ENCODE results near the gene PAPPA.

PAPPA gene

DNA sequence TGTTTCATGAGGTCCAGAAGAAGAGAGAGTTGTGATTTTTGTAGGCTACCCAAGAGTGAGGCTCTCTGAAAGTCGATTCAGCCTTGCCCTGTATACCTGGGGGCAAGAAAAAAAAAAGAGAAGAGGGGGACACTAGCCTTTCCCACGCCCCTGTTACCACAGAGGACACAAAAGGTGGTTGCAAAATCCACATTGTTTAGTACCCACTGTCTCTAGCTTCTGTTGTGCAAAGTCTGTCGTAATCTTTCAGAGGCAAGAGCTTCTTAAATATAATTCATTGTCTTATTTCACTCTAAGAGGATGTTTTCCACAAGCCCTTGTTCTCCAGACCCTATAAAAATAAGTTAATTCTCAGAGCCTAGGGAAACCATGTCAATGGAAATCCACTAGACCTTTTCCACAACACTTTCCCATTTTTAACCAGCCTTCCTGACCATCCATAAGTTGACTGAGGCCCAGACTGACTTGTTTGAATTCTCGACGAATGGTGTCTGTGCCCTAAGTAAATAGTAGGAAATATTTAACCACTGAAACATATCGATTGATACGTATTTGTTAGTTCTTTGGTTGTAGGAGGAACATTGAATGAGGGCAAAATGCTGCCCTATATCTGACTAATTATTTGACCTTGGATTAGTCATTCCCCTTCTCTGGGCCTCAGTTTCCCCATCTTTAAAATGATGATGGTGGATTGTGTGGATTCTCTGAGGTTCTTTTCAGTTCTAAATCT, 182.7 kb downstream of the PAPPA start:
- DNase-seq (ENCODE audit: low read depth, low spot score), result no peak
- H3K27ac ChIP-seq, result no peak overlapping the region

- no peak overlapping the region for H3K27ac ChIP-seq
- no peak for DNase-seq (ENCODE audit: low read depth, low spot score)
These were observed 183.4 kb downstream of the PAPPA start for GRCh38 chr9:116337015-116337414.

GRCh38 chr9:116340270-116340669, 186.7 kb downstream of the PAPPA start:
- no peak overlapping the region for H3K27ac ChIP-seq
- no peak for DNase-seq (ENCODE audit: low read depth, low spot score)

DNA sequence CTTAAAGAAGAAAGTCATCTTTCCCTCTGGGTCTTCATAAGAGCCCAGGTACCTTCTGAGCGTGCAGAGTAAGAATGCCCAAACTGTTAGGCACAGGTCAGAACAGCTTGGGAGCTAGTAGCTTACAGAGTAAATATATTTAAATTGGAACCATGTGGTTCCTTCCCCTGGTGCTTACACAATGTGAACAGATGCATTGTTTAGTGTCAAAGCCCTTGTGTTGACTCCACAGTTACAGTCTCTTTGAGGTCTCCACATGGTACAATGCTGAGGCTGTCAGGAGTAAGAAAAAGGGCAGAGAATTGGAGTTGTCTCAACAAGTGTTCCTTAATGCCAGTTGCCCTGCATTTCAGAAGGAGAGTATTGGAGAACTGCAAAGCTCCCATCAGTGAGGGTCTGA, 188.5 kb downstream of the PAPPA start:
- DNase-seq (ENCODE audit: low read depth, low spot score), result no peak
- H3K27ac ChIP-seq, result no peak overlapping the region

DNA sequence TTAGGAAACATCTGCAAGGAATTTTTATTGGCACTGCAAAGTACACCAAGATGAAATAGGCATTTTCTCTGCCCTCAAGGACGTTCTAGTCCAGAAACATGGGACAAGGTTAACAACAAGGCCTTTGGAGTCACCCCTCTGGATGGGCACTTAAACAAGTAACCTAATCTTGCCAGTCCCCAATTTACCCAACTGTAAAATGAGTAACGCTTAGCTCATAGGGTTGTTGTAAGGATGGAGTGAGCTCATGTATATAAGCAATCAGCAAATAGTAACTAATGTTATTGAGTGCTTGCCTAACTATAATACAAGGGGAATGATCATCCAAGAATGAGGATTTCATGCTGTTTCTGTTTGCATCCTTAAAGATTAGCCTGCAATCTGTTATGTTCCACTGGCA, 189.3 kb downstream of the PAPPA start:
- DNase-seq (ENCODE audit: low read depth, low spot score), result no peak
- H3K27ac ChIP-seq, result no peak overlapping the region

- no peak overlapping the region for H3K27ac ChIP-seq
These were observed 190.8 kb downstream of the PAPPA start for GRCh38 chr9:116344416-116344815.

GRCh38 chr9:116345393-116345792, 191.8 kb downstream of the PAPPA start:
- H3K27ac ChIP-seq, result no peak overlapping the region

More at GRCh38 chr9:116344416-116344815, 190.8 kb downstream of the PAPPA start:
- no peak for DNase-seq (ENCODE audit: low read depth, low spot score)

DNA sequence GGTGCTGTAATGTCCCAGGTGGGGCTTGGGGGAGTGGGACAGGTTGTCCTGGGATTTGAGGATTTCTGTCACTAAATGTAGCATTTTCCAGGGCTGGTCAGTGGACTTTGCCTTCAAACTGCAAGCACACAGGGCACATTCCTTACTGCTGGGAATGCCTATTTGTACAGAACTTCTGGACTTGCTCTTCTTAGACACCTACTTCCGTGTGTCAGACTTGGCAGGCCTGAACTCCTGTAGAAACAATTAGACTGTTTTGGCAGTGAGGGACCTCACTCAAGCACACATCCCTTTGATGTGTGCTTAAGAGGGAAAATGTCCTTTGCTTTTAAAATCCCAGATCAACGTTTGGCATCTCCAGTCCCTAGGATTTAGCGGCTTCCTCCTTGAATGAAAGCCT, 192.2 kb downstream of the PAPPA start:
- H3K27ac ChIP-seq, result no peak overlapping the region
- no peak for DNase-seq (ENCODE audit: low read depth, low spot score)

More at GRCh38 chr9:116345393-116345792, 191.8 kb downstream of the PAPPA start:
- DNase-seq (ENCODE audit: low read depth, low spot score), result no peak

DNA sequence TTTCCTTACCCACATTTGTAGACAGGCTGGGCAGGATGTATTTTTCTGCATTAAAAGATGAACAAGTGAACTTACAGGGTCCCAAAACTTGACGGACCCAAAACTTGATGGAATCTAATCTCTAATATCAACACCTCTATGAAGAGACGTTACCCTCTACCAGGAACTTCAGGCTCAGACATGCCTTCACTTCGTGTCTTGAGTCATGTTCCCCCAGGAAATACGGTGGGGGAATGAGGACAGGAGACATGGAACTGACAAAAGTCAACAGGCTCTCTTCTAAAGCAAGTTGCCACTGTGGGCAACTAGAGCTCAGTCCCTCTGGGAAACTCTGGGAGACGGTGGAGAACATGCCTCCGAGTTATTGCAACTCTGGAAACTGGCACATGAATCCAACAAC, 196.1 kb downstream of the PAPPA start:
- no peak for DNase-seq (ENCODE audit: low read depth, low spot score)
- no peak overlapping the region for H3K27ac ChIP-seq

DNA sequence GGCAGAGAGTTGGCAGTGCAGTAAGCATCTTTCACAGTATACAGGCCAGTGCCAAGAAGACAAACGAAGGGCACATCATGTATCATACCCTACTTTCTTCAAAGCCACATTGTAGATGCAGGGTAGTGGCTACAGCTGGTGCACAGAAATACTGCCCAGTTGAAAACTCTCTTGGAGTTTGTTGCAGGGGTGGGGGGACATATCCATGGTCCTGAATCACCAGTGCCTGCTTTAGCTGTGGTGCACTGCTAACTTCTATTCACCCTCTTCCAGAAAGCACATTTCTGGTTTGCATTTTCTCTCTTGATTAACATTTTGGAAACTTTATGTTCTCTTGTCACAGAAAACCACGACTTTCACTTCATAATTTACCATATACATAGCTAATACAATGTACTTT, 196.6 kb downstream of the PAPPA start:
- no peak overlapping the region for H3K27ac ChIP-seq
- DNase-seq (ENCODE audit: low read depth, low spot score), result no peak

DNA sequence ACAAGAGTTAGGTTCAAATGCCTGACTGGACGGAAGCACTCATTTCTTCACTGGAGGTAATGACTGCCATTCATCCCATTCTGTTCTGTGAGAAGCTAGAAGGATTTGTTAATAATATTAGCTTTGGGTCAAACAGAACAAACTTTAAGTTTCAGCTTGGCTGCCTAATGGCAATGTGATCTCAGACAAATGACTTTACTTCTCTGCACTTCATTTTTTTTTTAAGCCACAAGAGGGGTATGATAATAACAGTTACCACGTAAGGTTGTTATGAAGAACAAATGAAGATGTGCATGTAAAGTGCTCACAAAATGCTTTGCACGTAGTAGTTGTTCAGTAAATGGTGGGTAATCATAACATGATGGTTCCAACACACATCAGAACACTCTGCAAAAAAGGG, 199.4 kb downstream of the PAPPA start:
- no peak for DNase-seq (ENCODE audit: low read depth, low spot score)
- no peak overlapping the region for H3K27ac ChIP-seq

GRCh38 chr9:116355153-116355921, 201.7 kb downstream of the PAPPA start:
- peak; percentile 43 for DNase-seq (ENCODE audit: low read depth, low spot score)
- H3K27ac ChIP-seq, result no peak overlapping the region

DNA sequence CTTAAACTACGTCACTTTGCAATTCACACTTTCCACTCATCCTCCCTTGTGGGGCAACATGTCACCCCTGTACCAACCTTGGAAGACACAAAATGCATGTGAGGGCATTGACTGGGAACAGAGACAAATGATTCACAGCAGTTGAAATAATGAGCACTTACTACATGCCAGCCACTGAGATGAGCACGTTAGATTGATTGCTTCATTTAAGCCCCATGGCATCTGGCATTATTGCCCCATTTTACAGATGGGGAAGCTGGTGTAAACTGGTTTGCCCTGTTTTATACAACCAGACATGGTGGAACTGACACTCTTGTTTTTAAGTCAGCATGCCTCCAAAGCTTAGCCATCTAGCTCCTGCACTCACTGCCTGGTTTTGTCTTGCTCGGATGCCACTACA, 204.7 kb downstream of the PAPPA start:
- H3K27ac ChIP-seq, result no peak overlapping the region
- no peak for DNase-seq (ENCODE audit: low read depth, low spot score)

- no peak overlapping the region for H3K27ac ChIP-seq
- no peak for DNase-seq (ENCODE audit: low read depth, low spot score)
These were observed 206.4 kb downstream of the PAPPA start for GRCh38 chr9:116360016-116360415.

DNA sequence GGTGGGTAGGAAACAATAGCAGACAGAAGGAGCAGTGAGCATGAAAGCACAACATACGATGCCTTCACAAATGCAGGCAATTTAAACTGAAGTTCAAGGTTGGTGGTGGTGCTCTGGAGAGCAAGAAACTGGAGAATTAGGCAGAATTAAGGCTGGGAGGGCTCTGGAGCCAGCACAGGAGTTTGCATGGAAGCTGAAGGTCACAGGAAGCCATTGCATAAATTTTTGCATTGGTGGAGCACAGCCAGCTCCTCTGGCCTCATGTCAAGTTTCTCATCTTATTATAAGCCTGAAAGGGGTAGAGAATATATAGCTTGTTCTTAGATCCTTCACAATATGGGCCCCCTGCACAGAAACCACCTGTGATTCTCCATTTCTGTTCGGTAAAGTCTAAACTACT, 207.4 kb downstream of the PAPPA start:
- DNase-seq (ENCODE audit: low read depth, low spot score), result no peak
- no peak overlapping the region for H3K27ac ChIP-seq

DNA sequence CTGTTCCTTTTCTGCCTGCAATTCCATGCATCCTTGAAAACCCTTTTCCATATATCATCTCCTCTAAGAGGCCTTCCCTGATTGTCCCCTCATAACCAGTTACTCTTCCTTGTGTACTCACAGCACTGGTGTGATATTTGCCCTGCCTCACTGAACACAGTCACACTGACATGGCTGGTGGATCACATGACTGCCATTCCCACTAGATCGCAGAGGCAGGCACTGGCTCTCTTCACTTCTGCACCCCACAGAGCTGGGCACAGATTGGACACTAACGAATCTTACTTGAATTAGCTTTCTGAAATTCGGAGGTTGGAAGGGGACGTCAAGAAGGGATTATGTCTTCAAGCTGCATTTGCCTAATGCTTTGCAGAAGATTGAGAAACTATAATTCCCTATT, 208.0 kb downstream of the PAPPA start:
- H3K27ac ChIP-seq, result no peak overlapping the region
- DNase-seq (ENCODE audit: low read depth, low spot score), result no peak

- no peak for DNase-seq (ENCODE audit: low read depth, low spot score)
- H3K27ac ChIP-seq, result no peak overlapping the region
These were observed 208.9 kb downstream of the PAPPA start for GRCh38 chr9:116362493-116362892.

- no peak overlapping the region for H3K27ac ChIP-seq
- DNase-seq (ENCODE audit: low read depth, low spot score), result no peak
These were observed 211.5 kb downstream of the PAPPA start for GRCh38 chr9:116365056-116365471.

DNA sequence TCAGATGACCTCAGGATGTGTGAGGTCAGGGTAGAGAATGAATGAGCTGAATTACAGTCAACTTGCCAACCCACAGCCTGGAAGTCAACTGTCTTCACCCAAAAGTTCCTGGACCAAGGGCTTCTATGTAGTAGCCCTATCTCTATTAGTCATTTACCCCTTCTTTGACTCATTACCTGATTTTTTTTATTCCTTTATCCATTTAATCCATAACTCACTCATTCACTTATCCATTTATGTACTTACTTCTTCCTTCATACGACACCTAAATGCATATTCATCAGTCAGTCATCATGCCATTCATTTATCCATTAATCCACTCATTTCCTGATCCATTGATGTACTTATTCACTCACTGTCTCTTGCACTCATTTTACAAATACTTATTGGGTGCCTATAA, 212.7 kb downstream of the PAPPA start:
- no peak for DNase-seq (ENCODE audit: low read depth, low spot score)
- no peak overlapping the region for H3K27ac ChIP-seq

GRCh38 chr9:116368680-116369079, 215.1 kb downstream of the PAPPA start:
- no peak overlapping the region for H3K27ac ChIP-seq
- no peak for DNase-seq (ENCODE audit: low read depth, low spot score)

DNA sequence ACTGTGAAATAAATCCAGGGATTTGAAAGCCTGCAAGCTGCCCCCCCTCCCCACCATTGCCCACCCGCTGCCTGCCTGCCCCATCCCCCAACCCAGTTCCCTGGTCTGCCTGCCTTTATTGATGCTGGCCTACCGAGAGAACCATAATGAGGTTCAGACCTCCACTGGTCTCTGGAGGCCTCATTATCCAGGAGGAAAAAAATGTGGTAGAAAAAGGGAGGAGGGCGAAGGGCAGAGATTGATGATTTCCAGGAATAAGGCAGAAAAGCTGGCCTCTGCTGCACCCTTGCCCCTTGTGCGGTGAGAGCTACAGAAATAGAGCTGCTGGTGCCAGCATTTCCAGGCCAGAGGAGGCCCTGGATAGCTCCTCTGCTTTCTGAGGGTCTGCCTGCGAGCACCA, 216.1 kb downstream of the PAPPA start:
- H3K27ac ChIP-seq, result no peak overlapping the region
- no peak for DNase-seq (ENCODE audit: low read depth, low spot score)

GRCh38 chr9:116370556-116370955, 217.0 kb downstream of the PAPPA start:
- no peak for DNase-seq (ENCODE audit: low read depth, low spot score)
- no peak overlapping the region for H3K27ac ChIP-seq
